B cell (primary cell): ENCODE results near the gene GCC2.

ENCODE experiments used
- CTCF ChIP-seq: fragments of 200-600 bp; IDR thresholded peaks from one replicate; pipeline ENCODE4 v1.8.0; 2022; ENCODE audit warnings: antibody characterized with exemption, mild to moderate bottlenecking
- EZH2 ChIP-seq: IDR thresholded peaks from 2 replicates; pipeline ENCODE4 v1.6.1; 2012; ENCODE audit warnings: borderline replicate concordance, low read depth, mild to moderate bottlenecking, moderate library complexity, low read length; ENCODE audit not compliant: insufficient read depth, poor library complexity, severe bottlenecking

GRCh38 chr2:108490506-108491122 is 41.6 kb downstream of the GCC2 start:
- no peak for TF ChIP-seq CTCF
- TF ChIP-seq EZH2, result no peak
